ENCODE results near the gene CORO2A. TPM values are rescaled to one million over a fixed set of nuclear protein-coding genes. Genes with fewer than 3 reads are reported as not detected.
A peak's percentile ranks its signal among the peaks of the same experiment; 100 is the strongest.

The CORO2A gene
- total and polyA plus RNA-seq, 2 of the 13 experiments (the other 11 are each of a cell fraction or from before 2014, with no cell fraction given), result 14.4 to 15.3 TPM

DNA sequence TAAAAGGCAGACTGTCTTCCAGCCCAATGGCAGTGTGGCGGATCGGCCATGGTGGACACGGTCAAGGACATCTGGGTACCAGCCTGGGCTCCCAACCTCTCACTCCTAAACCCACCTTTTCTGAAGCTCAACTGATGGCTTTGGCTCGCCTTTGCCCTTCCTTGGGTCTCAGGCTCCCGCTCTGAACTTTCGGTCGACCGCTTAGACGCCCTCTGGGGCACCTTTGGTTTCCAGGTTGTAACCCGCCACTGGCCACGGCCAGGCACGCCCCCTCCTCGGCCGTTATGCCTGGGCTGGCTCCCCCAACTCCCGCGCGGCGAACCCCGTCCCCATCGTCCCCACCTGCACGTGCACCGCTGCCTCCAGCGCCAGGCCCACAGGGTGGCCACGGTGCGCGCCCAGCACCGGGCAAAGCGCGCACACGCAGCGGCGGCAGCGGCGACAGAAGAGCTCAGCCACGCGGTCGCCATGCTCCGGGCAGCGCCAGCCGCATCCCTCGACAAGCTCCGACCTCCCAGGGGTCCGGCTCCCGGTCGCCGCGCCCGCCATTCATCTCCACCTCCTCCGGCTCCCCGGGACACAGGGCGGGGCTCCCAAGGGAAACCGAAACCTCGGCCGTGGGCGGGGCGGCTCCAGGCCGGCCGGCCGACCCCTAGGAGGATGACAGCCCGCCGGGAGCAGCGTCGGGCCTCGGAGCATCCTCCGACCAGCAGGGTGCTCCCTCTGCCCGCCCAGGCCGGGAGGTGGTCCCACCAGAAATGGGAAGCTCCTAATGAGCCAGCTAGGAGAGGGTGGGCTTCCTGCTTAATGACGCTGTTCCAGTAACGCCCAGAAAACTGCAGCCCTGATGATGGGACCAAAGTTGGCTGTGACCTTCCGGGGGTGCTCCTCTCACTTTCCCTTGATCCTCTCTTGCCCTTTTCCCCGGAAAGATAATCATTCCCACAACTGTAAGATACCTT, 73.5 kb downstream of the CORO2A start, which contains the start of gene TRIM14 (continued):
- TF ChIP-seq, protein P1, sequence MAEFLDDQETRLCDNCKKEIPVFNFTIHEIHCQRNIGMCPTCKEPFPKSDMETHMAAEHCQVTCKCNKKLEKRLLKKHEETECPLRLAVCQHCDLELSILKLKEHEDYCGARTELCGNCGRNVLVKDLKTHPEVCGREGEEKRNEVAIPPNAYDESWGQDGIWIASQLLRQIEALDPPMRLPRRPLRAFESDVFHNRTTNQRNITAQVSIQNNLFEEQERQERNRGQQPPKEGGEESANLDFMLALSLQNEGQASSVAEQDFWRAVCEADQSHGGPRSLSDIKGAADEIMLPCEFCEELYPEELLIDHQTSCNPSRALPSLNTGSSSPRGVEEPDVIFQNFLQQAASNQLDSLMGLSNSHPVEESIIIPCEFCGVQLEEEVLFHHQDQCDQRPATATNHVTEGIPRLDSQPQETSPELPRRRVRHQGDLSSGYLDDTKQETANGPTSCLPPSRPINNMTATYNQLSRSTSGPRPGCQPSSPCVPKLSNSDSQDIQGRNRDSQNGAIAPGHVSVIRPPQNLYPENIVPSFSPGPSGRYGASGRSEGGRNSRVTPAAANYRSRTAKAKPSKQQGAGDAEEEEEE (CRISPR knock-in tag; IDR thresholded peaks at IDR 0.05; ENCODE audit: borderline replicate concordance), result no peak
- TF ChIP-seq, protein P2, sequence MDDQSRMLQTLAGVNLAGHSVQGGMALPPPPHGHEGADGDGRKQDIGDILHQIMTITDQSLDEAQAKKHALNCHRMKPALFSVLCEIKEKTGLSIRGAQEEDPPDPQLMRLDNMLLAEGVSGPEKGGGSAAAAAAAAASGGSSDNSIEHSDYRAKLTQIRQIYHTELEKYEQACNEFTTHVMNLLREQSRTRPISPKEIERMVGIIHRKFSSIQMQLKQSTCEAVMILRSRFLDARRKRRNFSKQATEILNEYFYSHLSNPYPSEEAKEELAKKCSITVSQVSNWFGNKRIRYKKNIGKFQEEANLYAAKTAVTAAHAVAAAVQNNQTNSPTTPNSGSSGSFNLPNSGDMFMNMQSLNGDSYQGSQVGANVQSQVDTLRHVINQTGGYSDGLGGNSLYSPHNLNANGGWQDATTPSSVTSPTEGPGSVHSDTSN (CRISPR knock-in tag; IDR thresholded peaks at IDR 0.05; ENCODE audit: borderline replicate concordance), result no peak
- TF ChIP-seq ZNF570 (CRISPR knock-in tag; IDR thresholded peaks at IDR 0.05; ENCODE audit: borderline replicate concordance) (no peak), HMG20B (CRISPR knock-in tag; conservative IDR thresholded peaks at IDR 0.05) (no peak), SP4 (CRISPR knock-in tag; IDR thresholded peaks at IDR 0.05) (no peak), ZNF747 (CRISPR knock-in tag; IDR thresholded peaks at IDR 0.05; ENCODE audit: borderline replicate concordance) (no peak), TCF12 (IDR thresholded peaks at IDR 0.05) (no peak), TCF12 (CRISPR knock-in tag; IDR thresholded peaks at IDR 0.05) (no peak), ASH2L (IDR thresholded peaks at IDR 0.05; ENCODE audit: insufficient read length, low read depth, low read length) (peak; percentile 82), ZNF354B (CRISPR knock-in tag; IDR thresholded peaks at IDR 0.05) (no peak), ZNF549 (CRISPR knock-in tag; IDR thresholded peaks at IDR 0.05) (no peak), FOXA3 (CRISPR knock-in tag; IDR thresholded peaks at IDR 0.05) (0 out of 2 replicates have a peak, but pooled peaks have one; percentile 22), ZNF879 (CRISPR knock-in tag; IDR thresholded peaks at IDR 0.05) (no peak), ZNF383 (CRISPR knock-in tag; IDR thresholded peaks at IDR 0.05; ENCODE audit: borderline replicate concordance) (0 out of 2 replicates have a peak, but pooled peaks have one; percentile 17), SMAD9 (CRISPR knock-in tag; IDR thresholded peaks at IDR 0.05) (no peak; the same call in 1 of the 2 replicates), HMGA1 (CRISPR knock-in tag; conservative IDR thresholded peaks at IDR 0.05) (no peak)
- TF ChIP-seq, protein P3, sequence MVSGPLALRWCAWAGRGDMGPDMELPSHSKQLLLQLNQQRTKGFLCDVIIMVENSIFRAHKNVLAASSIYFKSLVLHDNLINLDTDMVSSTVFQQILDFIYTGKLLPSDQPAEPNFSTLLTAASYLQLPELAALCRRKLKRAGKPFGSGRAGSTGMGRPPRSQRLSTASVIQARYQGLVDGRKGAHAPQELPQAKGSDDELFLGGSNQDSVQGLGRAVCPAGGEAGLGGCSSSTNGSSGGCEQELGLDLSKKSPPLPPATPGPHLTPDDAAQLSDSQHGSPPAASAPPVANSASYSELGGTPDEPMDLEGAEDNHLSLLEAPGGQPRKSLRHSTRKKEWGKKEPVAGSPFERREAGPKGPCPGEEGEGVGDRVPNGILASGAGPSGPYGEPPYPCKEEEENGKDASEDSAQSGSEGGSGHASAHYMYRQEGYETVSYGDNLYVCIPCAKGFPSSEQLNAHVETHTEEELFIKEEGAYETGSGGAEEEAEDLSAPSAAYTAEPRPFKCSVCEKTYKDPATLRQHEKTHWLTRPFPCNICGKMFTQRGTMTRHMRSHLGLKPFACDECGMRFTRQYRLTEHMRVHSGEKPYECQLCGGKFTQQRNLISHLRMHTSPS (CRISPR knock-in tag; IDR thresholded peaks at IDR 0.05; ENCODE audit: low read depth), result no peak; the same call in 1 of the 2 replicates
- TF ChIP-seq, protein P4, sequence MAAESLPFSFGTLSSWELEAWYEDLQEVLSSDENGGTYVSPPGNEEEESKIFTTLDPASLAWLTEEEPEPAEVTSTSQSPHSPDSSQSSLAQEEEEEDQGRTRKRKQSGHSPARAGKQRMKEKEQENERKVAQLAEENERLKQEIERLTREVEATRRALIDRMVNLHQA (CRISPR knock-in tag; IDR thresholded peaks at IDR 0.05), result no peak
- TF ChIP-seq, protein P5, sequence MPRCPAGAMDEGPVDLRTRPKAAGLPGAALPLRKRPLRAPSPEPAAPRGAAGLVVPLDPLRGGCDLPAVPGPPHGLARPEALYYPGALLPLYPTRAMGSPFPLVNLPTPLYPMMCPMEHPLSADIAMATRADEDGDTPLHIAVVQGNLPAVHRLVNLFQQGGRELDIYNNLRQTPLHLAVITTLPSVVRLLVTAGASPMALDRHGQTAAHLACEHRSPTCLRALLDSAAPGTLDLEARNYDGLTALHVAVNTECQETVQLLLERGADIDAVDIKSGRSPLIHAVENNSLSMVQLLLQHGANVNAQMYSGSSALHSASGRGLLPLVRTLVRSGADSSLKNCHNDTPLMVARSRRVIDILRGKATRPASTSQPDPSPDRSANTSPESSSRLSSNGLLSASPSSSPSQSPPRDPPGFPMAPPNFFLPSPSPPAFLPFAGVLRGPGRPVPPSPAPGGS (CRISPR knock-in tag; IDR thresholded peaks at IDR 0.05), result peak; percentile 60; the same call in 1 of the 2 replicates
- TF ChIP-seq, protein P6, sequence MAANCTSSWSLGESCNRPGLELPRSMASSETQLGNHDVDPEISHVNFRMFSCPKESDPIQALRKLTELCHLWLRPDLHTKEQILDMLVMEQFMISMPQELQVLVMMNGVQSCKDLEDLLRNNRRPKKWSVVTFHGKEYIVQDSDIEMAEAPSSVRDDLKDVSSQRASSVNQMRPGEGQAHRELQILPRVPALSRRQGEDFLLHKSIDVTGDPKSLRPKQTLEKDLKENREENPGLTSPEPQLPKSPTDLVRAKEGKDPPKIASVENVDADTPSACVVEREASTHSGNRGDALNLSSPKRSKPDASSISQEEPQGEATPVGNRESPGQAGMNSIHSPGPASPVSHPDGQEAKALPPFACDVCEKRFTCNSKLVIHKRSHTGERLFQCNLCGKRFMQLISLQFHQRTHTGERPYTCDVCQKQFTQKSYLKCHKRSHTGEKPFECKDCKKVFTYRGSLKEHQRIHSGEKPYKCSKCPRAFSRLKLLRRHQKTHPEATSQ (CRISPR knock-in tag; IDR thresholded peaks at IDR 0.05; ENCODE audit: borderline replicate concordance), result no peak

Measured in HepG2 (cell line).